Measurements from ENCODE around the gene LRPAP1.

GRCh38 chr4:3492741-3493719 lies 39.2 kb downstream of the LRPAP1 start:
- TF ChIP-seq CTCF (IDR thresholded peaks at IDR 0.05) = no peak
- TF ChIP-seq POLR2A (IDR thresholded peaks at IDR 0.05) = no peak
